SIG-M5 (cell line): ENCODE data around the gene KLHL33.
"Not testable (repeated sequence)": the region's sequence is repeated elsewhere in the genome, so short reads cannot be mapped to it uniquely, and the experiment has no call there.

Experiments
- DNase-seq: peaks from one replicate; lab custom pipeline; 2025; lab: John Stamatoyannopoulos, UW

Gene KLHL33

GRCh38 chr14:20435582-20436362 lies at the start of gene KLHL33:
TSS of gene KLHL33 (minus strand) at chr14:20436166. CDS start at chr14:20435811, 355 bp downstream.
- DNase-seq: no peak

- DNase-seq: no peak
These were observed 46.4 kb upstream of the KLHL33 start for GRCh38 chr14:20482382-20482781.

- no peak for DNase-seq
These were observed 42.9 kb upstream of the KLHL33 start for GRCh38 chr14:20478894-20479293.

- no peak for DNase-seq
These were observed 41.4 kb upstream of the KLHL33 start for GRCh38 chr14:20477211-20477876.

GRCh38 chr14:20476776-20477175 lies 40.8 kb upstream of the KLHL33 start:
- no peak for DNase-seq

GRCh38 chr14:20472536-20473169 lies 36.7 kb upstream of the KLHL33 start:
- DNase-seq: no peak

- no peak for DNase-seq
These were observed 34.6 kb upstream of the KLHL33 start for GRCh38 chr14:20470603-20470901.

GRCh38 chr14:20469890-20470602 lies 34.1 kb upstream of the KLHL33 start:
- DNase-seq: peak; percentile 48

- peak; percentile 36 for DNase-seq
These were observed 33.4 kb upstream of the KLHL33 start, which contains the start of gene PNP for GRCh38 chr14:20469242-20469889. TSS of gene PNP (plus strand) at chr14:20469406. CDS start at chr14:20469525, 119 bp downstream.

GRCh38 chr14:20468764-20469241 lies 32.8 kb upstream of the KLHL33 start:
- DNase-seq: no peak

GRCh38 chr14:20461225-20462141 lies 25.5 kb upstream of the KLHL33 start, which contains the start of gene PIP4P1:
TSS of gene PIP4P1 (minus strand) at chr14:20461434. CDS start at chr14:20461325, 109 bp downstream.
- peak; percentile 100 for DNase-seq

GRCh38 chr14:20460458-20461224 lies 24.7 kb upstream of the KLHL33 start:
- no peak for DNase-seq

- DNase-seq: no peak
These were observed 22.2 kb upstream of the KLHL33 start for GRCh38 chr14:20458031-20458789.

GRCh38 chr14:20456971-20457370 lies 21.0 kb upstream of the KLHL33 start:
- no peak for DNase-seq

- peak; percentile 76 for DNase-seq
These were observed 19.7 kb upstream of the KLHL33 start for GRCh38 chr14:20455355-20456300.

- DNase-seq: peak; percentile 89
These were observed 18.8 kb upstream of the KLHL33 start, which contains the start of the genes APEX1 and OSGEP for GRCh38 chr14:20454516-20455354. TSS of gene APEX1 (plus strand) at chr14:20455226. CDS start at chr14:20455646, 420 bp downstream. TSS of gene OSGEP (minus strand) at chr14:20454812. CDS start at chr14:20454683, 129 bp downstream.

GRCh38 chr14:20452831-20453230 lies 16.9 kb upstream of the KLHL33 start:
- DNase-seq: not testable (repeated sequence)
